ENCODE measurements around the gene CYP2A7. TPM values are rescaled to one million over a fixed set of nuclear protein-coding genes. Genes with fewer than 3 reads are reported as not detected.
"Not testable (repeated sequence)": the region's sequence is repeated elsewhere in the genome, so short reads cannot be mapped to it uniquely, and the experiment has no call there.

CYP2A7 gene, protein sequence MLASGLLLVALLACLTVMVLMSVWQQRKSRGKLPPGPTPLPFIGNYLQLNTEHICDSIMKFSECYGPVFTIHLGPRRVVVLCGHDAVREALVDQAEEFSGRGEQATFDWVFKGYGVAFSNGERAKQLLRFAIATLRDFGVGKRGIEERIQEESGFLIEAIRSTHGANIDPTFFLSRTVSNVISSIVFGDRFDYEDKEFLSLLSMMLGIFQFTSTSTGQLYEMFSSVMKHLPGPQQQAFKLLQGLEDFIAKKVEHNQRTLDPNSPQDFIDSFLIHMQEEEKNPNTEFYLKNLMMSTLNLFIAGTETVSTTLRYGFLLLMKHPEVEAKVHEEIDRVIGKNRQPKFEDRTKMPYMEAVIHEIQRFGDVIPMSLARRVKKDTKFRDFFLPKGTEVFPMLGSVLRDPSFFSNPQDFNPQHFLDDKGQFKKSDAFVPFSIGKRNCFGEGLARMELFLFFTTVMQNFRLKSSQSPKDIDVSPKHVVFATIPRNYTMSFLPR
- total RNA-seq: not detected

DNA sequence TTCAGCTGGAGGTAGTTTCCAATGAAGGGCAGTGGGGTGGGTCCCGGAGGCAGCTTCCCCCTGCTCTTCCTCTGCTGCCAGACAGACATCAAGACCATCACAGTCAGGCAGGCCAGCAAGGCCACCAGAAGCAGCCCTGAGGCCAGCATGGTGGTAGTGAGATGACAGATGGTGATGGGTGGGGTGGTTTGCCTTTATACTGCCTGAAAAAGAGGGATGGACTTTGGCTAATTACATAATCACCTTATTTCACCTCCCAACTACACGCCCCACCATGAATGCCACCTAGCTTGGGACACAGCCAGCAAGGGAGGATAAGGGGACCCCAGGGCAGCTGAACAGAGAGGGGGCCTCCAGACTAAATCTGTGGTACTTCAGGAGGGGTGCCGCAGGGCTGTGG lies at the start of gene CYP2A7:
TSS of gene CYP2A7 (minus strand) at position 170 of the 400 bp plus-strand sequence. CDS start at position 149, 21 bp downstream.
- H3K4me3 ChIP-seq; H3K9me3 ChIP-seq; H3K36me3 ChIP-seq; H3K4me1 ChIP-seq; DNase-seq (ENCODE audit: low spot score in 2 of 2); H3K27me3 ChIP-seq; H3K27ac ChIP-seq; intact Hi-C loops (cut with DNase I): not testable (repeated sequence)

DNA sequence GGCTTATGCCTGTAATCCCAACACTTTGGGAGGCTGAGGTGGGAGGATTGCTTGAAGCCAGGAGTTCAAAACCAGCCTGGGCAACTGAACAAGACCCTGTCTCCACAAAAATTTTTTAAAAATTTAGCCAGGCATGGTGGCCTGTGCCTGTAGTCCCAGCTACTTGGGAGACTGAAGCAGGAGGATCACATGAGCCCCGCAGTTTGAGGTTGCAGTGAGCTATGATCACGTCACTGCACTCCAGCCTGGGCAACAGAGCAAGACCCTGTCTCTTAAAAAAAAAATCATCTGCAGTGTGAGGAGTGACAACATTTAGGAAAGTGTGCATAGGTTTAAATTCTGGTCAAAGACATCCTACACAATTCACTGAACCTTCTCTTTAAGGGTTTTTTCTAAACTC lies 48.8 kb upstream of the CYP2A7 start:
- DNase-seq (ENCODE audit: low spot score in 2 of 2); H3K9me3 ChIP-seq; intact Hi-C loops (cut with DNase I); H3K4me1 ChIP-seq; H3K36me3 ChIP-seq; H3K27ac ChIP-seq; H3K4me3 ChIP-seq; H3K27me3 ChIP-seq: not testable (repeated sequence)

DNA sequence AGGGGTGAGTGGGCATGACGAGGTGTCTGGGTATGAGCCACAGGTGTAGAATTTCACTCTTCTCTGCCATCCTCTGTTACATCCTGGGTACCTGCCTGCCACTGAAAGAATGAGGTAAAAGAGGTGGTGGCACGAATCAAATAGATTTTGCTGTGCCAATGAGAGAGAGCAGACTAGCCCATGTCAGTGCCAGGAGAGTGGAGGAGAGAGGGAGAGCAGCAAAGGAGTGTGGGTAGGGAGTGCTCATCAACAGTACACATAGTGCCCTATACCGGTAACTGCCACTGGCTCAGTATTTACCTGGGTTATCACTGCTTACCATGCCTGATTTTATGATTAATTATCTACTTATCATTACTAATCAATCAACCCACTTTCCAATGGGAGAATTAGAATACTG lies 47.9 kb upstream of the CYP2A7 start:
- H3K9me3 ChIP-seq; H3K27ac ChIP-seq; H3K4me3 ChIP-seq; intact Hi-C loops (cut with DNase I); H3K27me3 ChIP-seq; DNase-seq (ENCODE audit: low spot score in 2 of 2); H3K36me3 ChIP-seq; H3K4me1 ChIP-seq: not testable (repeated sequence)

DNA sequence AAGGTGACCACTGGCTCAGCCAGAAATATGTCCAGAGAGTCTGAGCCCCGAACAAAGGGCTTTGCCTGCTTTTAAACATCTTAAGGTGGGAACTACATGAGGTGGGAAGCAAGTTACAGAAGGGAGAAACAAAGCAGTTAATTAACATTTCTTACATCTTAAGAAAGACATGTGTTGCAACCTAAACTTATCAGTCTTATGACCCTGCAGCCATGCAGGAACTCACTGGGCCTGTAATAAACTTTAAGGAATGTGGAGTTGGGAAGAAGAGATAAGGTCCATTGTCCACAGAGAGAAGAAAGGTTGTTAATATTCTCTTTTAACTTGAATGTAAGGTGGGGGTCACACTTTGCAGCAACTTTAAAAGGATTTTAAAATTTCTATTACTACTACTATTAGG lies 46.8 kb upstream of the CYP2A7 start:
- H3K27ac ChIP-seq: no peak overlapping the region
- intact Hi-C loops (cut with DNase I): no loop called here
- no peaks in the 10 kb centered on the region for H3K4me1 ChIP-seq
- H3K27me3 ChIP-seq: no peaks in the 10 kb centered on the region
- no peaks in the 10 kb centered on the region for H3K9me3 ChIP-seq
- H3K36me3 ChIP-seq: no peaks in the 10 kb centered on the region
- TF ChIP-seq, protein P1, sequence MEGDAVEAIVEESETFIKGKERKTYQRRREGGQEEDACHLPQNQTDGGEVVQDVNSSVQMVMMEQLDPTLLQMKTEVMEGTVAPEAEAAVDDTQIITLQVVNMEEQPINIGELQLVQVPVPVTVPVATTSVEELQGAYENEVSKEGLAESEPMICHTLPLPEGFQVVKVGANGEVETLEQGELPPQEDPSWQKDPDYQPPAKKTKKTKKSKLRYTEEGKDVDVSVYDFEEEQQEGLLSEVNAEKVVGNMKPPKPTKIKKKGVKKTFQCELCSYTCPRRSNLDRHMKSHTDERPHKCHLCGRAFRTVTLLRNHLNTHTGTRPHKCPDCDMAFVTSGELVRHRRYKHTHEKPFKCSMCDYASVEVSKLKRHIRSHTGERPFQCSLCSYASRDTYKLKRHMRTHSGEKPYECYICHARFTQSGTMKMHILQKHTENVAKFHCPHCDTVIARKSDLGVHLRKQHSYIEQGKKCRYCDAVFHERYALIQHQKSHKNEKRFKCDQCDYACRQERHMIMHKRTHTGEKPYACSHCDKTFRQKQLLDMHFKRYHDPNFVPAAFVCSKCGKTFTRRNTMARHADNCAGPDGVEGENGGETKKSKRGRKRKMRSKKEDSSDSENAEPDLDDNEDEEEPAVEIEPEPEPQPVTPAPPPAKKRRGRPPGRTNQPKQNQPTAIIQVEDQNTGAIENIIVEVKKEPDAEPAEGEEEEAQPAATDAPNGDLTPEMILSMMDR (IDR thresholded peaks at IDR 0.05): no peak
- no peak overlapping the region for H3K4me3 ChIP-seq
- DNase-seq (ENCODE audit: low spot score in 2 of 2): no peak

DNA sequence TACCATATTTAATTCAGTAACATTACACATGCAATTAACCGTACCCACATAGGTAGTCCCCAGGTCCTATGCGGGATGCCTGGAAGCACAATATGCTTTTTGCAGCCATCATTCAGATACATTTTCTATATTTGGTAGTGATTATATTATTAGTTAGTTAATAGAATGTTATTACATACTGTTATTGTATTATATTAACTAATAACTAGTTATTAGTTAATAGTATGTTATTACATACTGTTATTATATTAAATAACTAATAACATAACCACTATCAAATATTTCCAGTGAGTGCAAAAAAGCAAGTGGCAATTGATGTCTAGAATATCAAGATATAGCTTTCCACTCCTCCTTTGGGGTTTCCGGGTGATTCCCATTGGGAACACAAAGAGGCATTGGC lies 45.5 kb upstream of the CYP2A7 start:
- H3K4me1 ChIP-seq: no peaks in the 10 kb centered on the region
- no peaks in the 10 kb centered on the region for H3K36me3 ChIP-seq
- H3K27ac ChIP-seq: no peak overlapping the region
- H3K9me3 ChIP-seq: no peaks in the 10 kb centered on the region
- DNase-seq (ENCODE audit: low spot score in 2 of 2): no peak
- TF ChIP-seq, protein P1 (IDR thresholded peaks at IDR 0.05): no peak
- no peaks in the 10 kb centered on the region for H3K27me3 ChIP-seq
- no peak overlapping the region for H3K4me3 ChIP-seq
- intact Hi-C loops (cut with DNase I): no loop called here

DNA sequence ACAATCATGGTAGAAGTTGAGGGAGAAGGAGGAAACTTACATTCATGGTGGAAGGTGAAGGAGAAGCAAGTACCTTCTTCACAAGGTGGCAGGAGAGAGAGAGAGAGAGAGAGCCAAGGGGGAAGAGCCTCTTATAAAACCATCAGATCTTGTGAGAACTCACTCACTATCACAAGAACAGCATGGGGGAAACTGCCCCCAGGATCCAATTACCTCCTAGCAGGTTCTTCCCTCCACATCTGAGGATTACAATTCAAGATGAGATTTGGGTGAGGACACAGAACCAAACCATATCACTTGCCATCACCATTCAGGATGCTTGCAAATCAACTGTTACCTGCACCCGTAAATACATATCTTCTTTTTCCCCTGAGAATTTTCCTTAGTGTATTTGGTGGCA lies 44.2 kb upstream of the CYP2A7 start:
- intact Hi-C loops (cut with DNase I); DNase-seq (ENCODE audit: low spot score in 2 of 2); H3K36me3 ChIP-seq; H3K9me3 ChIP-seq; H3K4me1 ChIP-seq; H3K27ac ChIP-seq; H3K4me3 ChIP-seq; H3K27me3 ChIP-seq: not testable (repeated sequence)

DNA sequence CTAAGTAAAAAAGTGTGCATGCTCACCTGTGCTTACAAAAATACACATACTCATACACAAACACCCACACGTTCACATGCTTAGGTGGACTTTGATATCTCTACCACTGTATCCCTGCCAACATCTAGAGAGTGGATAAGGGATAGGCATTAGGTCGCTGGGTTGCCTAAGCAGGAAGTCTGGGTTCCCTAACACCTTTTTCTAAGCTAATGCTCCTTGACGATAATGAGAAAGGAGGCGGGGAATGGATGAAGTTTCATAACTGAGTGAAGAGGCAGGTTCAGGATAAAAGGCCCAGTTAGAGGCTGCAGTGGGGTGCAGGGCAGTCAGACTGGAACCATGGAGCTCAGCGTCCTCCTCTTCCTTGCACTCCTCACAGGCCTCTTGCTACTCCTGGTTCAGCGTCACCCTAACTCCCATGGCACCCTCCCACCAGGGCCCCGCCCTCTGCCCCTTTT lies 41.9 kb upstream of the CYP2A7 start:
- intact Hi-C loops (cut with DNase I): no loop called here
- no peak for DNase-seq (ENCODE audit: low spot score in 2 of 2)
- TF ChIP-seq, protein P1 (IDR thresholded peaks at IDR 0.05): no peak
- peaks cover 4 to 8% of the 10 kb centered on the region in 2 donors for H3K9me3 ChIP-seq
- H3K4me3 ChIP-seq: no peak overlapping the region
- H3K27ac ChIP-seq: no peak overlapping the region
- no peaks in the 10 kb centered on the region for H3K36me3 ChIP-seq
- no peaks in the 10 kb centered on the region for H3K4me1 ChIP-seq
- no peaks in the 10 kb centered on the region for H3K27me3 ChIP-seq

DNA sequence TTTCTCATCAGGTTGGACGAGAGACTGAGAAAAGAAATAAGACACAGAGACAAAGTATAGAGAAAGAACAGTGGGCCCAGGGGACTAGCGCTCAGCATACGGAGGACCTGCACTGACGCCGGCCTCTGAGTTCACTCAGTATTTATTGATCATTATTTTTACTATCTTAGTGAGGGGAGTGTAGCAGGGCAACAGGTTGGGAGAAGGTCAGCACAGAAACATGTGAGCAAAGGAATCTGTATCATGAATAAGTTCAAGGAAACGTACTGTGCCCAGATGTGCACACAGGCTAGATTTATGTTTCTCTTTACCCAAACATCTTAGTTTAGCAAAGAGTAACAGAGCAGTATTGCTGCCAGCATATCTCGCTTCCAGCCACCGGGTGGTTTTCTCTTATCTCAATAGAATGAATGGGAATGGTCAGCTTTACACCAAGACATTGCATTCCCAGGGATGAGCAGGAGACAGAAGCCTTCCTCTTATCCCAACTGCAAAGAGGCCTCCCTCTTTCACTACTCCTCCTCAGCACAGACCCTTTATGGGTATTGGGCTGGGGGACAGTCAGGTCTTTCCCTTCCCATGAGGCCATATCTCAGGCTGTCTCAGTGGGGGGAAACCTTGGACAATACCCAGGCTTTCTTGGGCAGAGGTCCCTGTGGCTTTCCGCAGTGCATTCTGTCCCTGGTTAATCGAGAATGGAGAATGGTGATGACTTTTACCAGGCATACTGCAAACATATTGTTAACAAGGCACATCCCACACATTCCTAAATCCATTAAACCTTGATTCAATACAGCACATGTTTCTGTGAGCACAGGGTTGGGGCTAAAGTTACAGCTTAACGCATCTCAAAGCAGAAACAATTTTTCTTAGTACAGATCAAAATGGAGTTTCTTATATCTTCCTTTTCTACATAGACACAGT lies 40.5 kb upstream of the CYP2A7 start:
- H3K4me3 ChIP-seq; H3K27me3 ChIP-seq; DNase-seq (ENCODE audit: low spot score in 2 of 2); H3K4me1 ChIP-seq; intact Hi-C loops (cut with DNase I); H3K36me3 ChIP-seq; H3K27ac ChIP-seq: not testable (repeated sequence)
- H3K9me3 ChIP-seq: peaks cover 6 to 10% of the 10 kb centered on the region in 2 donors
